Gastrocnemius medialis (tissue), 4 donors: Measurements from ENCODE around the gene PPP1R3E. TPM values are rescaled to one million over a fixed set of nuclear protein-coding genes. Genes with fewer than 3 reads are reported as not detected.

Experiments used
- ATAC-seq, 2 donors: fragments of 150-250 bp; one replicate each; pipeline ENCODE4 v1.9.1; 2016
- DNase-seq, 2 donors: peaks; one replicate each; pipeline ENCODE4 v3.0.0-alpha.2; 2019
- H3K27ac ChIP-seq, 4 donors: fragments of 200-600 bp; sonication (generic); 1 replicate in 1 of 4; 2 replicates in 3 of 4; pipeline ENCODE4 v1.5.1; 2016 to 2018; ENCODE audit warnings: mild to moderate bottlenecking in 2 of 4, moderate library complexity in 1 of 4
- H3K27me3 ChIP-seq, 3 donors: fragments of 200-600 bp; sonication (generic) in 2 of 3; 1 replicate in 1 of 3; 2 replicates in 2 of 3; pipeline versions ENCODE4 v1.5.1 to v1.6.0; 2016 to 2019; ENCODE audit warnings: mild to moderate bottlenecking in 1 of 3, moderate library complexity in 1 of 3
- H3K36me3 ChIP-seq, 2 donors: fragments of 200-600 bp; sonication (generic) in 1 of 2; one replicate each; pipeline ENCODE4 v1.5.1; 2017 to 2018
- H3K4me1 ChIP-seq, 2 donors: fragments of 200-600 bp; sonication (generic) in 1 of 2; one replicate each; pipeline ENCODE4 v1.5.1; 2016 to 2017; ENCODE audit warnings: mild to moderate bottlenecking in 2 of 2
- H3K4me3 ChIP-seq, 4 donors: fragments of 200-600 bp; sonication (generic) in 3 of 4; 1 replicate in 1 of 4; 2 replicates in 3 of 4; pipeline ENCODE4 v1.5.1; 2016 to 2019; ENCODE audit warnings: mild to moderate bottlenecking in 2 of 4
- H3K9me3 ChIP-seq, 3 donors: fragments of 200-600 bp; sonication (generic) in 2 of 3; 1 replicate in 1 of 3; 2 replicates in 2 of 3; pipeline ENCODE4 v1.5.1; 2016 to 2019
- CTCF ChIP-seq, 5 experiments: fragments of 450-650 bp in 3 of 5; fragments of 200-600 bp in 2 of 5; sonication (generic) in 2 of 5; IDR thresholded peaks in 4 of 5; conservative IDR thresholded peaks in 1 of 5; 1 replicate in 4 of 5; 2 replicates in 1 of 5; pipeline ENCODE4 v1.5.1; 2016 to 2019; ENCODE audit warnings: antibody characterized with exemption in 5 of 5, mild to moderate bottlenecking in 3 of 5, moderate library complexity in 3 of 5
- POLR2A ChIP-seq, 2 donors: fragments of 450-650 bp; IDR thresholded peaks; one replicate each; pipeline ENCODE4 v1.6.1; 2017; ENCODE audit warnings: antibody characterized with exemption in 2 of 2, mild to moderate bottlenecking in 2 of 2, moderate library complexity in 2 of 2
- in situ Hi-C, 4 donors: fragments of 200-750 bp; cut with MboI; loops; one replicate each; pipeline versions ENCODE4 v1.15.0 to v1.8.0; 2017; ENCODE audit warnings: low sequenced_read_pairs in 4 of 4
- intact Hi-C: fragments of 100-400 bp; cut with DNase I; formaldehyde crosslinking; loops from one replicate; pipeline ENCODE4 v1.15.1; 2023; ENCODE audit warnings: low total_unique reads
- total RNA-seq, 4 donors: library from RNA; depleted of rRNA; stranded (reverse); fragments of >200 nt; gene quantifications; one replicate each; pipeline versions ENCODE4 v1.1.0 to v1.2.3, GENCODE V29; 2016

The PPP1R3E gene
- total RNA-seq, 4 donors from 2014 or later, result 5.9 to 7.9 (median 6.7) TPM

DNA sequence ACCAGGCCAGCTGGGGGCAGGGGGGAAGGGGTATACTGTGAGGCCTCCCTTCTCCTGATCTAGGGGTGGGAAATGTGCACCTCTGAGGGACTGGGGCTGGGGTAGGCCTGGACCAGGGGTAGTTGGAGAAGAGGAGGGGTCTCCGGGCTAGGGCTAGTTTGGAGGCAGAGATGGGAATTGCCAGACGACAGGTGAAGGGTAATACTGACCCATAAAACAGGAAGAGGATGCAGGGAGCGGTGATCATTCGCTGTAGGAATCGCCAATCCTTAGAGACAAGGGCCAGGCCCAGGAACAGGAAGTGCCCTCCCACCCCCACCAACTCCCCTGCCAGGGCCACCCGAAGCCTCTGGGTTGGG is 45.6 kb upstream of the PPP1R3E start:
- Histone ChIP-seq H3K27ac (no peak overlapping the region), H3K27me3 (peaks cover 17 to 24% (median 20%) of the 10 kb centered on the region in 3 donors), H3K4me3 (no peak overlapping the region), H3K36me3 (no peaks in the 10 kb centered on the region), H3K9me3 (no peaks in the 10 kb centered on the region), H3K4me1 (peaks cover 0 to 15% of the 10 kb centered on the region in 2 donors)
- TF ChIP-seq POLR2A (IDR thresholded peaks at IDR 0.05) (no peak), CTCF (IDR thresholded peaks at IDR 0.05 in 4 of 5, conservative IDR thresholded peaks at IDR 0.05 in 1 of 5) (no peak)
- in situ Hi-C loops (loop anchor here in 1 of 4 donors (25.0 kb wide), 1 partner anchor 214 kb away; the partner anchor contains the start of genes AP1G2, THTPA and ZFHX2), intact Hi-C loops (no loop called here)
- ATAC-seq (no peak), DNase-seq (no peak)

GRCh38 chr14:23347406-23348296 is 45.0 kb upstream of the PPP1R3E start:
- in situ Hi-C loops, result loop anchor here in 1 of 4 donors (25.0 kb wide), 1 partner anchor 215 kb away; the partner anchor contains the start of genes AP1G2, THTPA and ZFHX2

DNA sequence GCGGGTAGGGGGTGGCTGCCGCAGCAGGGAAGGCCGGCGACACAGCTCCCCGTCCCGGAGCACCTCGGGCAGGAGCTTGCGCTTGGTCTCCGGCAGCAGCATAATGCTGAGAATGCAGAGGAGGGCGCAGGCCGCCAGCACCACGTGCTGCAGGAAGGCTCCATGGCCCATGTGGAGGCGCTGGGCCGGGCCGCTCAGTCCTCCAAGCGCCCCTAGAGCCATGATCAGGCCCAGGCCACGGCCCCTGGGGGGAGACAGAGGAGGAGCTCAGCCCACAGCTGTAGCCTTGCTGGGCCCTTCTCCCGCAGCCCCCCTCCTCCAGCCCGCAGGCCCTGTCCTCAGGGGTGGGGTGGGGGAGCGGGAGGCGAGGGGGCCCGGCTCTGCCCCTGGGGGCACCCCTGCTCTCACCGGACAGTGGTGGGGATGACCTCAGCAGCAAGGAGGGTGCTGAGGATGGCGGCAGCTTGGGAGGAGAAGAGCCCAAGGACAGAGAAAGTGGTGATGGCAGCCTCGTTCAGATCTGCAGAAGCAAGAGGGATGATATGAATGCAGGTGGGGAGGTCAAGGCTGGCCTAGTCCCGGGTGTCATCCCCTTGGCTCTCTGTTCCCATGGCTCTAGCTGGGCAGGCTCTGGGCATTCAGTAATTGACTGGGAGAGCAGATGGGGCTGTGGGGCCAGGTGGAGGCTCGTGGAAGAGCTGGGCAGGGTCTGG is 44.2 kb upstream of the PPP1R3E start:
- intact Hi-C loops (no loop called here), in situ Hi-C loops (loop anchor here in 1 of 4 donors (25.0 kb wide), 1 partner anchor 215 kb away; the partner anchor contains the start of genes AP1G2, THTPA and ZFHX2)
- Histone ChIP-seq H3K27me3 (peaks cover 6 to 11% (median 8%) of the 10 kb centered on the region in 3 donors), H3K4me1 (peaks cover 0 to 2% of the 10 kb centered on the region in 2 donors), H3K9me3 (no peaks in the 10 kb centered on the region), H3K27ac (no peak overlapping the region), H3K4me3 (no peak overlapping the region), H3K36me3 (no peaks in the 10 kb centered on the region)
- ATAC-seq (no peak), DNase-seq (no peak)
- TF ChIP-seq CTCF (IDR thresholded peaks at IDR 0.05 in 4 of 5, conservative IDR thresholded peaks at IDR 0.05 in 1 of 5) (no peak), POLR2A (IDR thresholded peaks at IDR 0.05) (no peak)

More at GRCh38 chr14:23347406-23348296, 45.0 kb upstream of the PPP1R3E start:
- ATAC-seq (no peak), DNase-seq (no peak)
- intact Hi-C loops, result no loop called here
- Histone ChIP-seq H3K9me3 (no peaks in the 10 kb centered on the region), H3K36me3 (no peaks in the 10 kb centered on the region), H3K4me3 (no peak overlapping the region), H3K27me3 (peaks cover 13 to 18% (median 14%) of the 10 kb centered on the region in 3 donors), H3K4me1 (peaks cover 0 to 10% of the 10 kb centered on the region in 2 donors), H3K27ac (no peak overlapping the region)
- no peak for TF ChIP-seq POLR2A (IDR thresholded peaks at IDR 0.05)
- TF ChIP-seq CTCF (IDR thresholded peaks at IDR 0.05 in 4 of 5, conservative IDR thresholded peaks at IDR 0.05 in 1 of 5), result no peak

GRCh38 chr14:23345987-23346692 is 43.5 kb upstream of the PPP1R3E start:
- intact Hi-C loops, result no loop called here
- Histone ChIP-seq H3K27ac (no peak overlapping the region), H3K36me3 (no peaks in the 10 kb centered on the region), H3K9me3 (no peaks in the 10 kb centered on the region), H3K27me3 (peaks cover 0 to 4% (median under 1%) of the 10 kb centered on the region in 3 donors), H3K4me3 (no peak overlapping the region), H3K4me1 (no peaks in the 10 kb centered on the region)
- no peak for ATAC-seq
- TF ChIP-seq POLR2A (IDR thresholded peaks at IDR 0.05) (no peak), CTCF (IDR thresholded peaks at IDR 0.05 in 4 of 5, conservative IDR thresholded peaks at IDR 0.05 in 1 of 5) (no peak)
- in situ Hi-C loops, result loop anchor here in 1 of 4 donors (25.0 kb wide), 1 partner anchor 216 kb away; the partner anchor contains the start of genes AP1G2, THTPA and ZFHX2
- no peak for DNase-seq
